ENCODE data around the gene PTPRM. TPM values are rescaled to one million over a fixed set of nuclear protein-coding genes. Genes with fewer than 3 reads are reported as not detected.

PTPRM gene
- total RNA-seq, 4 donors from 2014 or later, result 206 to 337 (median 255) TPM

- TF ChIP-seq CTCF (IDR thresholded peaks at IDR 0.05; ENCODE audit: low read depth), result no peak
These were observed 498.7 kb downstream of the PTPRM start for GRCh38 chr18:8065773-8066172.

GRCh38 chr18:8069708-8070107 is 502.6 kb downstream of the PTPRM start:
- no peak for TF ChIP-seq CTCF (IDR thresholded peaks at IDR 0.05; ENCODE audit: low read depth)

- no peak for TF ChIP-seq CTCF (IDR thresholded peaks at IDR 0.05; ENCODE audit: low read depth)
These were observed 506.1 kb downstream of the PTPRM start for GRCh38 chr18:8073167-8073566.

- no peak for TF ChIP-seq CTCF (IDR thresholded peaks at IDR 0.05; ENCODE audit: low read depth)
These were observed 513.0 kb downstream of the PTPRM start for GRCh38 chr18:8080092-8080491.

GRCh38 chr18:8081267-8081666 is 514.2 kb downstream of the PTPRM start:
- TF ChIP-seq CTCF (IDR thresholded peaks at IDR 0.05; ENCODE audit: low read depth), result no peak

- no peak for TF ChIP-seq CTCF (IDR thresholded peaks at IDR 0.05; ENCODE audit: low read depth)
These were observed 514.9 kb downstream of the PTPRM start for GRCh38 chr18:8081872-8082553.

GRCh38 chr18:8084160-8084559 is 517.0 kb downstream of the PTPRM start:
- no peak for TF ChIP-seq CTCF (IDR thresholded peaks at IDR 0.05; ENCODE audit: low read depth)

Data from subcutaneous adipose tissue (tissue), 4 donors.